ENCODE data around the gene RFX5. TPM values are rescaled to one million over a fixed set of nuclear protein-coding genes. Genes with fewer than 3 reads are reported as not detected.

The RFX5 gene
- polyA plus RNA-seq, 2 of the 4 experiments (the other 2 are of a cell fraction): 55.9 to 60.1 TPM

GRCh38 chr1:151293093-151293492, 54.0 kb downstream of the RFX5 start:
- ChIA-PET CTCF (interaction anchor here (1.7 to 42.1 kb wide), 5 partner anchors 8 to 48 kb away, joined by 4 to 831 read pairs (median 13); partner anchors contain the start of gene ZNF687), POLR2A (interaction anchor here (0.5 to 2.3 kb wide), 2 partner anchors 12 to 28 kb away, joined by 3 to 7 read pairs; partner anchors contain the start of gene ZNF687)
- H3K4me2 ChIP-seq: no peak overlapping the region
- TF ChIP-seq POLR2AphosphoS2 (conservative IDR thresholded peaks at IDR 0.05; ENCODE audit: low read length) (0 out of 2 replicates have a peak, but pooled peaks have one; percentile 46), MAX (IDR thresholded peaks at IDR 0.05) (no peak)
- DNase-seq (ENCODE audit: low read depth in 1 of 2, low spot score in 1 of 2): no peak
- no peaks in the 10 kb centered on the region for H3K4me1 ChIP-seq
- peak in 1 of 2 experiments; percentile 3; a peak in 3 of 6 replicates for ATAC-seq
- H3K4me3 ChIP-seq: no peak overlapping the region
- WGBS (ENCODE audit: missing lambda C conversion rate): 78% methylated on average over 4 of the region's 6 CpGs
- no peaks in the 10 kb centered on the region for H3K9me3 ChIP-seq
- no peak overlapping the region for H3K27ac ChIP-seq
- FAIRE-seq: no peak

- DNase-seq (ENCODE audit: low read depth in 1 of 2, low spot score in 1 of 2): no peak
- peak; percentile 39; the same call in 1 of the 2 replicates for TF ChIP-seq PBX3 (IDR thresholded peaks at IDR 0.05)
- TF ChIP-seq HEYL (CRISPR knock-in tag; IDR thresholded peaks at IDR 0.05): no peak
- peak; percentile 7; the same call in 1 of the 2 replicates for TF ChIP-seq POLR2AphosphoS2 (conservative IDR thresholded peaks at IDR 0.05; ENCODE audit: low read length)
- no peak for TF ChIP-seq EHF (CRISPR knock-in tag; IDR thresholded peaks at IDR 0.05)
- 0 out of 2 replicates have a peak, but pooled peaks have one; percentile 40 for TF ChIP-seq TP53 (CRISPR knock-in tag; IDR thresholded peaks at IDR 0.05)
- WGBS (ENCODE audit: missing lambda C conversion rate): 92% methylated on average over 13 of the region's 13 CpGs
- H3K9me3 ChIP-seq: no peaks in the 10 kb centered on the region
- ChIA-PET POLR2A (interaction anchor here (0.5 to 2.3 kb wide), 2 partner anchors 11 to 28 kb away, joined by 3 to 7 read pairs; partner anchors contain the start of gene ZNF687), CTCF (interaction anchor here (0.5 to 42.1 kb wide), 6 partner anchors 9 to 143 kb away, joined by 4 to 831 read pairs (median 8); partner anchors contain the start of gene ZNF687)
- H3K4me3 ChIP-seq: no peak overlapping the region
- ATAC-seq: peak in 1 of 2 experiments; percentile 29; a peak in 3 of 6 replicates
- no peak overlapping the region for H3K4me2 ChIP-seq
- H3K27ac ChIP-seq: no peak overlapping the region
- FAIRE-seq: no peak
- H3K4me1 ChIP-seq: no peaks in the 10 kb centered on the region
Measured at GRCh38 chr1:151292207-151293030, 54.6 kb downstream of the RFX5 start.

GRCh38 chr1:151290709-151291303, 56.2 kb downstream of the RFX5 start:
- ChIA-PET POLR2A (no interaction called here), CTCF (interaction anchor here (0.7 to 2.4 kb wide), 2 partner anchors 10 to 50 kb away, joined by 3 to 9 read pairs; no protein-coding TSS in a partner anchor)
- FAIRE-seq: no peak
- Histone ChIP-seq H3K27ac (no peak overlapping the region), H3K4me2 (no peak overlapping the region), H3K9me3 (no peaks in the 10 kb centered on the region), H3K4me3 (no peak overlapping the region), H3K4me1 (no peaks in the 10 kb centered on the region)
- TF ChIP-seq POLR2AphosphoS2 (conservative IDR thresholded peaks at IDR 0.05; ENCODE audit: low read length): peak; percentile 80; the same call in 1 of the 2 replicates
- no peak for TF ChIP-seq FOSL2 (IDR thresholded peaks at IDR 0.05)
- TF ChIP-seq FOSL2 (CRISPR knock-in tag; IDR thresholded peaks at IDR 0.05): no peak
- TF ChIP-seq HEYL (CRISPR knock-in tag; IDR thresholded peaks at IDR 0.05): no peak
- TF ChIP-seq CHD4 (IDR thresholded peaks at IDR 0.05; ENCODE audit: borderline replicate concordance): no peak
- no peak for ATAC-seq
- DNase-seq (ENCODE audit: low read depth in 1 of 2, low spot score in 1 of 2): no peak
- 90% methylated on average over 14 of the region's 19 CpGs for WGBS (ENCODE audit: missing lambda C conversion rate)

Small RNA genes within 50 kb of the gene (small RNA-seq; reads per million reads assigned to genes)
- 0 reads per million in 6 experiments for gene RN7SL444P

Other genes with a start within 250 kb of the RFX5 start
- 1.3 and 1.7 TPM in 2 replicates for gene SEMA6C, start 200.6 kb downstream of the RFX5 start, polyA plus RNA-seq (2011; rRNA removed)
- gene SEMA6C, start 200.6 kb downstream of the RFX5 start, polyA plus RNA-seq (2017; fragmentation: RNase III; extraction: RNeasy Plus Mini Kit Qiagen cat#74134 plus additional on column Dnase treatment): 1.5 to 2.5 TPM (median 1.6 TPM) in 3 replicates
- gene TNFAIP8L2, start 190.6 kb downstream of the RFX5 start, polyA plus RNA-seq (2011; rRNA removed): not detected in 2 replicates
- not detected in 3 replicates for gene TNFAIP8L2, start 190.6 kb downstream of the RFX5 start, polyA plus RNA-seq (2017; fragmentation: RNase III; extraction: RNeasy Plus Mini Kit Qiagen cat#74134 plus additional on column Dnase treatment)
- gene LYSMD1, start 181.3 kb downstream of the RFX5 start, polyA plus RNA-seq (2011; rRNA removed): 10.5 and 11.6 TPM in 2 replicates
- 7.0 to 7.3 TPM (median 7.3 TPM) in 3 replicates for gene LYSMD1, start 181.3 kb downstream of the RFX5 start, polyA plus RNA-seq (2017; fragmentation: RNase III; extraction: RNeasy Plus Mini Kit Qiagen cat#74134 plus additional on column Dnase treatment)
- 27.9 and 29.3 TPM in 2 replicates for gene SCNM1, start 181.1 kb downstream of the RFX5 start, polyA plus RNA-seq (2011; rRNA removed)
- 29.5 to 31.7 TPM (median 30.9 TPM) in 3 replicates for gene SCNM1, start 181.1 kb downstream of the RFX5 start, polyA plus RNA-seq (2017; fragmentation: RNase III; extraction: RNeasy Plus Mini Kit Qiagen cat#74134 plus additional on column Dnase treatment)
- gene TMOD4, start 171.3 kb downstream of the RFX5 start, polyA plus RNA-seq (2011; rRNA removed): 0.30 TPM in 1 of 2 replicates, not detected in the other
- 0.29 to 0.49 TPM in 2 of 3 replicates, not detected in the other for gene TMOD4, start 171.3 kb downstream of the RFX5 start, polyA plus RNA-seq (2017; fragmentation: RNase III; extraction: RNeasy Plus Mini Kit Qiagen cat#74134 plus additional on column Dnase treatment)
- gene VPS72, start 157.1 kb downstream of the RFX5 start, polyA plus RNA-seq (2011; rRNA removed): 64.4 and 81.2 TPM in 2 replicates
- 49.7 to 50.8 TPM (median 49.8 TPM) in 3 replicates for gene VPS72, start 157.1 kb downstream of the RFX5 start, polyA plus RNA-seq (2017; fragmentation: RNase III; extraction: RNeasy Plus Mini Kit Qiagen cat#74134 plus additional on column Dnase treatment)
- gene PIP5K1A, start 148.7 kb downstream of the RFX5 start, polyA plus RNA-seq (2011; rRNA removed): 129 and 183 TPM in 2 replicates
- gene PIP5K1A, start 148.7 kb downstream of the RFX5 start, polyA plus RNA-seq (2017; fragmentation: RNase III; extraction: RNeasy Plus Mini Kit Qiagen cat#74134 plus additional on column Dnase treatment): 46.8 to 50.0 TPM (median 49.4 TPM) in 3 replicates
- 241 and 265 TPM in 2 replicates for gene PSMD4, start 92.5 kb downstream of the RFX5 start, polyA plus RNA-seq (2011; rRNA removed)
- gene PSMD4, start 92.5 kb downstream of the RFX5 start, polyA plus RNA-seq (2017; fragmentation: RNase III; extraction: RNeasy Plus Mini Kit Qiagen cat#74134 plus additional on column Dnase treatment): 207 to 218 TPM (median 210 TPM) in 3 replicates
- 14.0 and 14.3 TPM in 2 replicates for gene ZNF687, start 65.0 kb downstream of the RFX5 start, polyA plus RNA-seq (2011; rRNA removed)
- gene ZNF687, start 65.0 kb downstream of the RFX5 start, polyA plus RNA-seq (2017; fragmentation: RNase III; extraction: RNeasy Plus Mini Kit Qiagen cat#74134 plus additional on column Dnase treatment): 16.3 to 18.4 TPM (median 17.5 TPM) in 3 replicates
- 34.4 and 37.7 TPM in 2 replicates for gene PI4KB, start 19.8 kb downstream of the RFX5 start, polyA plus RNA-seq (2011; rRNA removed)
- gene PI4KB, start 19.8 kb downstream of the RFX5 start, polyA plus RNA-seq (2017; fragmentation: RNase III; extraction: RNeasy Plus Mini Kit Qiagen cat#74134 plus additional on column Dnase treatment): 26.3 to 27.6 TPM (median 26.8 TPM) in 3 replicates
- 28.6 and 35.4 TPM in 2 replicates for gene SELENBP1, start 25.5 kb upstream of the RFX5 start, polyA plus RNA-seq (2011; rRNA removed)
- 9.0 to 12.8 TPM (median 12.6 TPM) in 3 replicates for gene SELENBP1, start 25.5 kb upstream of the RFX5 start, polyA plus RNA-seq (2017; fragmentation: RNase III; extraction: RNeasy Plus Mini Kit Qiagen cat#74134 plus additional on column Dnase treatment)
- 405 and 431 TPM in 2 replicates for gene PSMB4, start 52.3 kb upstream of the RFX5 start, polyA plus RNA-seq (2011; rRNA removed)
- gene PSMB4, start 52.3 kb upstream of the RFX5 start, polyA plus RNA-seq (2017; fragmentation: RNase III; extraction: RNeasy Plus Mini Kit Qiagen cat#74134 plus additional on column Dnase treatment): 366 to 384 TPM (median 383 TPM) in 3 replicates
- 44.1 and 64.0 TPM in 2 replicates for gene POGZ, start 112.2 kb upstream of the RFX5 start, polyA plus RNA-seq (2011; rRNA removed)
- 20.8 to 22.0 TPM (median 21.9 TPM) in 3 replicates for gene POGZ, start 112.2 kb upstream of the RFX5 start, polyA plus RNA-seq (2017; fragmentation: RNase III; extraction: RNeasy Plus Mini Kit Qiagen cat#74134 plus additional on column Dnase treatment)
- 1.8 and 2.1 TPM in 2 replicates for gene CGN, start 164.1 kb upstream of the RFX5 start, polyA plus RNA-seq (2011; rRNA removed)
- gene CGN, start 164.1 kb upstream of the RFX5 start, polyA plus RNA-seq (2017; fragmentation: RNase III; extraction: RNeasy Plus Mini Kit Qiagen cat#74134 plus additional on column Dnase treatment): 2.3 to 3.0 TPM (median 2.4 TPM) in 3 replicates
- gene TUFT1, start 193.1 kb upstream of the RFX5 start, polyA plus RNA-seq (2011; rRNA removed): 24.5 and 27.5 TPM in 2 replicates
- gene TUFT1, start 193.1 kb upstream of the RFX5 start, polyA plus RNA-seq (2017; fragmentation: RNase III; extraction: RNeasy Plus Mini Kit Qiagen cat#74134 plus additional on column Dnase treatment): 21.1 to 31.1 TPM (median 26.7 TPM) in 3 replicates